HepG2 (cell line): ENCODE measurements around the gene TMEM38B. TPM values are rescaled to one million over a fixed set of nuclear protein-coding genes. Genes with fewer than 3 reads are reported as not detected.

Experiments
- CBX2 ChIP-seq, 2 experiments: fragments of 200-600 bp in 1 of 2; sonication (generic); formaldehyde crosslinking in 1 of 2; IDR thresholded peaks; 2 replicates each; pipeline versions ENCODE4 v1.7.0 to v1.8.1; 2018 to 2022; ENCODE audit warnings: low read depth in 2 of 2, low read length in 1 of 2, mild to moderate bottlenecking in 1 of 2, missing genetic modification reagents in 1 of 2
- CENPT ChIP-seq: sonication (generic); formaldehyde crosslinking; IDR thresholded peaks from 2 replicates; pipeline ENCODE4 v1.8.0; 2022; ENCODE audit warnings: low read depth, mild to moderate bottlenecking, moderate library complexity, missing genetic modification reagents
- GMEB1 ChIP-seq: sonication (generic); formaldehyde crosslinking; IDR thresholded peaks from 2 replicates; pipeline ENCODE4 v1.5.1; 2020; ENCODE audit warnings: missing genetic modification reagents, mild to moderate bottlenecking, borderline replicate concordance
- HMGXB4 ChIP-seq, 2 experiments: sonication (generic) in 1 of 2; formaldehyde crosslinking in 1 of 2; IDR thresholded peaks; 2 replicates each; pipeline versions ENCODE4 v1.4.0 to v1.6.1; 2018 to 2020; ENCODE audit warnings: missing genetic modification reagents in 2 of 2, borderline replicate concordance in 1 of 2, low read depth in 1 of 2, mild to moderate bottlenecking in 1 of 2, missing biosample characterization in 1 of 2
- KDM2A ChIP-seq: sonication (generic); formaldehyde crosslinking; IDR thresholded peaks from 2 replicates; pipeline ENCODE4 v1.4.0; 2020; ENCODE audit warnings: low read depth, missing genetic modification reagents, borderline replicate concordance
- MXD3 ChIP-seq: IDR thresholded peaks from 2 replicates; pipeline ENCODE4 v1.6.1; 2016; ENCODE audit warnings: mild to moderate bottlenecking, missing biosample characterization, missing genetic modification reagents
- RFX1 ChIP-seq: fragments of 450-650 bp; IDR thresholded peaks from 2 replicates; pipeline ENCODE4 v1.6.1; 2017
- SOX13 ChIP-seq, 3 experiments: fragments of 450-650 bp in 1 of 3; sonication (generic) in 1 of 3; formaldehyde crosslinking in 1 of 3; IDR thresholded peaks in 2 of 3; conservative IDR thresholded peaks in 1 of 3; 2 replicates each; pipeline versions ENCODE4 v1.5.0 to v1.6.1; 2016 to 2020; ENCODE audit warnings: antibody characterized with exemption in 1 of 3, mild to moderate bottlenecking in 1 of 3, missing compliant biosample characterization in 1 of 3, missing genetic modification reagents in 1 of 3, moderate library complexity in 1 of 3
- SRSF1 ChIP-seq: fragments of 200-400 bp; formaldehyde crosslinking; optimal IDR thresholded peaks from 2 replicates; pipeline ENCODE3; 2017; ENCODE audit warnings: mild to moderate bottlenecking, low read depth, low read length, moderate library complexity
- THAP8 ChIP-seq: sonication (generic); formaldehyde crosslinking; IDR thresholded peaks from 2 replicates; pipeline ENCODE4 v1.5.1; 2020; ENCODE audit warnings: missing genetic modification reagents, mild to moderate bottlenecking, borderline replicate concordance
- ZFP91 ChIP-seq: sonication (generic); formaldehyde crosslinking; IDR thresholded peaks from 2 replicates; pipeline ENCODE4 v1.9.0; 2022; ENCODE audit warnings: missing genetic modification reagents, mild to moderate bottlenecking, borderline replicate concordance
- ZNF17 ChIP-seq: sonication (generic); formaldehyde crosslinking; IDR thresholded peaks from 2 replicates; pipeline ENCODE4 v1.5.0; 2020; ENCODE audit warnings: mild to moderate bottlenecking, missing genetic modification reagents
- ZNF431 ChIP-seq: sonication (generic); formaldehyde crosslinking; IDR thresholded peaks from 2 replicates; pipeline ENCODE4 v1.9.0; 2022; ENCODE audit warnings: missing genetic modification reagents, low read depth, mild to moderate bottlenecking, borderline replicate concordance
- ZNF879 ChIP-seq: sonication (generic); formaldehyde crosslinking; IDR thresholded peaks from 2 replicates; pipeline ENCODE4 v1.8.1; 2023; ENCODE audit warnings: missing genetic modification reagents
- ZZZ3 ChIP-seq: sonication (generic); formaldehyde crosslinking; IDR thresholded peaks from 2 replicates; pipeline ENCODE4 v1.4.0; 2020; ENCODE audit warnings: missing genetic modification reagents, mild to moderate bottlenecking, borderline replicate concordance
- polyA plus RNA-seq, 8 experiments: library from polyadenylated mRNA; depleted of rRNA in 3 of 8; stranded (reverse) in 7 of 8; unstranded in 1 of 8; fragments of >200 nt; fragmentation: Illumina TruSeq in 4 of 8; extraction: Trizol in 4 of 8; gene quantifications; 2 replicates each; pipeline versions ENCODE4 v1.2.1 to v1.2.3, GENCODE V29; 2011 to 2016; ENCODE audit warnings: low read depth in 4 of 8, missing spikeins in 1 of 8, mixed read lengths in 1 of 8; ENCODE audit not compliant: insufficient read depth in 1 of 8
- total RNA-seq, 5 experiments: library from RNA; depleted of rRNA; stranded (reverse); fragments of >200 nt; fragmentation: Illumina TruSeq; extraction: Trizol; gene quantifications; 2 replicates each; pipeline ENCODE4 v1.2.3, GENCODE V29; 2016; ENCODE audit warnings: low read depth in 1 of 5
- TF ChIP-seq, protein P1 (sequence below): IDR thresholded peaks from 2 replicates; pipeline ENCODE4 v1.6.1; 2016; ENCODE audit warnings: missing biosample characterization, missing genetic modification reagents, low read depth

TMEM38B gene
- total and polyA plus RNA-seq, 2 of the 13 experiments (the other 11 are each of a cell fraction or from before 2014, with no cell fraction given): 13.4 to 32.4 TPM

GRCh38 chr9:105656131-105656921 lies 38.0 kb upstream of the TMEM38B start (continued):
- TF ChIP-seq HMGXB4 (CRISPR knock-in tag; IDR thresholded peaks at IDR 0.05; ENCODE audit: borderline replicate concordance in 1 of 2, low read depth in 1 of 2): peak; percentile 60 to 71; a peak in 3 of 4 replicates
- peak; percentile 63; the same call in 1 of the 2 replicates for TF ChIP-seq ZFP91 (CRISPR knock-in tag)
- TF ChIP-seq, protein P1, sequence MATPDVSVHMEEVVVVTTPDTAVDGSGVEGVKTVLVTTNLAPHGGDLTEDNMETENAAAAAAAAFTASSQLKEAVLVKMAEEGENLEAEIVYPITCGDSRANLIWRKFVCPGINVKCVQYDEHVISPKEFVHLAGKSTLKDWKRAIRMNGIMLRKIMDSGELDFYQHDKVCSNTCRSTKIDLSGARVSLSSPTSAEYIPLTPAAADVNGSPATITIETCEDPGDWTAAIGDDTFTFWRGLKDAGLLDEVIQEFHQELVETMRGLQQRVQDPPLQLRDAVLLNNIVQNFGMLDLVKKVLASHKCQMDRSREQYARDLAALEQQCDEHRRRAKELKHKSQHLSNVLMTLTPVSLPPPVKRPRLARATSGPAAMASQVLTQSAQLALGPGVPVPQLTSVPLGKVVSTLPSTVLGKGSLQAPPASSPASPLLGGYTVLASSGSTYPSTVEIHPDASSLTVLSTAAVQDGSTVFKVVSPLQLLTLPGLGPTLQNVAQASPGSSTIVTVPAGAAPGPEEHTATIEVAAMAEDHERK (CRISPR knock-in tag): no peak
- TF ChIP-seq SOX13 (IDR thresholded peaks at IDR 0.05): no peak
- 0 out of 4 replicates have a peak, but pooled peaks of 1 of the 2 experiments have one; percentile 24 for TF ChIP-seq SOX13 (CRISPR knock-in tag; conservative IDR thresholded peaks at IDR 0.05 in 1 of 2, IDR thresholded peaks at IDR 0.05 in 1 of 2)
- TF ChIP-seq SRSF1: no peak
- peak; percentile 80 for TF ChIP-seq KDM2A (CRISPR knock-in tag)
- no peak for TF ChIP-seq ZZZ3
- no peak for TF ChIP-seq ZNF17
- TF ChIP-seq THAP8 (CRISPR knock-in tag): no peak
- TF ChIP-seq ZNF431 (CRISPR knock-in tag): no peak
- TF ChIP-seq MXD3 (CRISPR knock-in tag): peak; percentile 86
- no peak for TF ChIP-seq CBX2 (IDR thresholded peaks at IDR 0.05; ENCODE audit: low read depth, low read length)
- TF ChIP-seq CBX2 (CRISPR knock-in tag; IDR thresholded peaks at IDR 0.05; ENCODE audit: low read depth): 0 out of 2 replicates have a peak, but pooled peaks have one; percentile 42
- peak; percentile 37 for TF ChIP-seq GMEB1 (CRISPR knock-in tag)
- TF ChIP-seq RFX1: no peak
- TF ChIP-seq ZNF879 (CRISPR knock-in tag): peak; percentile 55; the same call in 1 of the 2 replicates
- peak; percentile 33; the same call in 1 of the 2 replicates for TF ChIP-seq CENPT
